Stomach smooth muscle (tissue), 2 donors: ENCODE measurements around the gene ZFAND2A.
"Not testable (repeated sequence)": the region's sequence is repeated elsewhere in the genome, so short reads cannot be mapped to it uniquely, and the experiment has no call there.

Experiments
- H3K27ac ChIP-seq: one replicate; pipeline ENCODE4 v1.7.0; 2013; ENCODE audit warnings: mild to moderate bottlenecking, low read length, inconsistent platforms
- H3K27me3 ChIP-seq, 2 donors: one replicate each; pipeline ENCODE4 v1.7.0; 2013; ENCODE audit warnings: low read length in 2 of 2; ENCODE audit not compliant: insufficient read depth in 2 of 2, control insufficient read depth in 1 of 2
- H3K36me3 ChIP-seq, 2 donors: one replicate each; pipeline ENCODE4 v1.7.0; 2013; ENCODE audit warnings: low read length in 2 of 2; ENCODE audit not compliant: control insufficient read depth in 2 of 2, insufficient read depth in 2 of 2
- H3K4me1 ChIP-seq: one replicate; pipeline ENCODE4 v1.7.0; 2013; ENCODE audit warnings: low read length; ENCODE audit not compliant: control insufficient read depth, insufficient read depth
- H3K4me3 ChIP-seq, 2 donors: one replicate each; pipeline ENCODE4 v1.7.0; 2013; ENCODE audit warnings: low read length in 2 of 2
- H3K9ac ChIP-seq, 2 donors: one replicate each; pipeline ENCODE4 v1.7.0; 2013; ENCODE audit warnings: low read length in 2 of 2, mild to moderate bottlenecking in 1 of 2
- H3K9me3 ChIP-seq, 2 donors: one replicate each; pipeline ENCODE4 v1.7.0; 2013; ENCODE audit warnings: low read length in 2 of 2; ENCODE audit not compliant: control insufficient read depth in 2 of 2
- donor health status: healthy.
- donor health status: Pancreatic carcinoma.

ZFAND2A gene

DNA sequence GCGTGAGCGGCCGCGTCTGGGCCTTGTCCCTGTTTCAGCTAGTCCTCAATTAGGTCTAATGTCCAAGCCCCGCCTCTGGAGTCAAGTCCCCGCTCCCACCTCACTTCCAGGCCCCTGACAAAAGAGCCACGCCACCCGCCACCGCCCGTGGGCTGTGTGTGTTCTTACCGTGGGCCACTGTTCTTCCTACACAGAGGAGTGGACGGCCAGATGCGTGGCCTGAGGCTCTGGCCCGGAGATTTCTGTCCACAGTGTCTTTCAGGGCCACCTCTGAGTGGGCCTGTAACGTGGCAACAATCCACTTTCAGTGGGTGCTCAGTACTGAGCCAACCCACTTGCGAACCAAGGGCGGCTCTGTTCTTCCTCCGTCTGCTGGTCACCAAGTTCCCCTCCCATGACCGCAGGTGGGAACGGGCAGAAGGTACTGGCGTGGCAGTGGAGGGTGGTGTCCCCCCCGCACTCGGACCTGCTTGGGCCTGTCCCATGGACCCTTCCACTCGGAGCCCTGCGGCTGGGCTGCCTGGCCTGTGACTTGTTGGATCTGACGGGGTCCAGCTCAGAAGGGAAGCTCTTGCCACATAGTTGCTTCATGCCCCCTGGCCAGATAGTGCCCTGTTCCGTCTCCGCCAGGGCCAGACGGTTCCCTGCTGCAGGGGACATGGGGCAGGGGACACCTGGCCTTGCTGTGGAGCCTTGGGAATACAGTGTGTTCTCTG, 15.0 kb upstream of the ZFAND2A start:
- Histone ChIP-seq H3K4me1 (peaks cover 3% of the 10 kb centered on the region), H3K27me3 (peaks cover 4 to 6% of the 10 kb centered on the region in 2 donors), H3K36me3 (no peaks in the 10 kb centered on the region), H3K9ac (no peak overlapping the region), H3K27ac (no peak overlapping the region), H3K9me3 (no peaks in the 10 kb centered on the region), H3K4me3 (no peak overlapping the region)

DNA sequence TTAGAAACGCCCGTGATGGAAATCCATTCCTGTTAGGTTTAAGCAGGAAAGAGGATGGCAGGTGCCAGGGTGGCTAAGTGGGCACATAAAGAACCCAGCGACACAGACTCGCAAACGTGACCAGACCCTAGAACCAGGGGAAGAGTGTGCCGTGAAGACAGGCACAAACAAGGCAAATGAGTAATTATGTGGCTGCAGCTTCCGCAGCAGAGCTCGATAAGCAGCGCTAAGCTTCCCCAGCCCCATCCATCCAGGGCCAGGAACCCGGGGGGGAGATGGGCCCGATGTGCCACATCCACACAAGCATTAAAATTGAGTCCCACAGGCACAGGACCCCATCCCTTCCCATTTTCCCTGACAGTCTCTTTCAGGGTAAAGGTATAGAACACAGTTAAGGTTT, 14.0 kb upstream of the ZFAND2A start:
- H3K27me3 ChIP-seq = peaks cover 4 to 6% of the 10 kb centered on the region in 2 donors

DNA sequence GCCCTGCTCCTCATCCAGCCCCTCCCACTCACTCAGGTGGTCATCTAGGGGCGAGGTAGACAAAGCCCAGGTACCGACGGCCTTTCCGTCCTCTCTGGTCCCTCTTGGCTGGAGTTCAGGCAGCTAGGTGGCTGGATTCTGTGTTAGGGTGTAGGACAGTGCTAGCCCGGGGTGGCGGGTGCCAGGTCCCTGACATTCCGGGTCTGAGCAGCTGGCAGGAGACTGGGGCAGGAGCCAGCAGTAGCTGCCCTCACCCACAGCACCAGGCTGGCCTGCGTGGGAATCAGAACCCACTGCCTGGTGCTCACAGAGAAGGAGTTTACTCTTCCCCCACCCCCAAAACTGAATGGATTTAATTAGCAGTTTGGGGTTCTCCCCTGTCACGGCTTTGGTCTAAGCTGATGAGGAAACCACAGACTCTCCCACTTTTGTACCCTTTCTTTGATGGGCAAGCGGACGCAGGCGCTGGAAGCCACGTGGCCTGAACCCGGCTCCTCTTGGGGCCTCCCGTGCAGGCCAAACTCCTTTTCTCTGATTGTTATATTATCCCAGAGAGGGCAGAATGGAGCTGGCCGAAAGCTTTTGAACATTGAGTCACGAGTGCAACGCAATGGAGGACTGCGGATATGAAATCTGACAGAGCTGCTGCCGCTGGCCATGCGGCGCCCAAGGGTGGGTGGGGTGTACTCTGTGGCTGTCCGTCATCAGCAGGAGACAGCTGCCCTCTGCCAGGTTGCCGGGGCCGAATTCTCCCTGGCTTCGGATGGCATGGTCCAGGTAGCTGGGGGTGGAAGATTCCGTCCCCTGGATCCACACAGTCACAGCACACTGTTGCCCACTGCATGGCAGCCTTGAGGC, 12.9 kb upstream of the ZFAND2A start:
- H3K9ac ChIP-seq = no peak overlapping the region
- H3K36me3 ChIP-seq = no peaks in the 10 kb centered on the region
- no peaks in the 10 kb centered on the region for H3K9me3 ChIP-seq
- H3K27ac ChIP-seq = no peak overlapping the region
- H3K4me3 ChIP-seq = no peak overlapping the region
- H3K4me1 ChIP-seq = peaks cover 3% of the 10 kb centered on the region
- peaks cover 0 to 2% of the 10 kb centered on the region in 2 donors for H3K27me3 ChIP-seq

More for the DNA sequence above, 14.0 kb upstream of the ZFAND2A start:
- no peak overlapping the region for H3K4me3 ChIP-seq
- H3K9ac ChIP-seq = no peak overlapping the region
- peaks cover 3% of the 10 kb centered on the region for H3K4me1 ChIP-seq
- H3K36me3 ChIP-seq = no peaks in the 10 kb centered on the region
- H3K9me3 ChIP-seq = no peaks in the 10 kb centered on the region
- no peak overlapping the region for H3K27ac ChIP-seq

DNA sequence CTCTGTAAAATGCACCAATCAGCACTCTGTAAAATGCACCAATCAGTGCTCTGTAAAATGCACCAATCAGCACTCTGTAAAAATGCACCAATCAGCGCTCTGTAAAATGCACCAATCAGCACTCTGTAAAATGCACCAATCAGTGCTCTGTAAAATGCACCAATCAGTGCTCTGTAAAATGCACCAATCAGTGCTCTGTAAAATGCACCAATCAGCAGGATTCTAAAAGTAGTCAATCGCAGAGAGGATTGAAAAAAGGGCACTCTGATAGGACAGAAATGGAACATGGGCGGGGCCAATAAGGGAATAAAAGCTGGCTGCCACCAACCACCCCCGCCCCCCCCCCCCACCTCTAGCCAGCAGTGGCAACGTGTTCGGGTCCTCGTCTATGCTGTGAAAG, 11.5 kb upstream of the ZFAND2A start:
- not testable (repeated sequence) for H3K4me1 ChIP-seq, H3K4me3 ChIP-seq, H3K27ac ChIP-seq, H3K27me3 ChIP-seq, H3K36me3 ChIP-seq, H3K9me3 ChIP-seq, H3K9ac ChIP-seq

DNA sequence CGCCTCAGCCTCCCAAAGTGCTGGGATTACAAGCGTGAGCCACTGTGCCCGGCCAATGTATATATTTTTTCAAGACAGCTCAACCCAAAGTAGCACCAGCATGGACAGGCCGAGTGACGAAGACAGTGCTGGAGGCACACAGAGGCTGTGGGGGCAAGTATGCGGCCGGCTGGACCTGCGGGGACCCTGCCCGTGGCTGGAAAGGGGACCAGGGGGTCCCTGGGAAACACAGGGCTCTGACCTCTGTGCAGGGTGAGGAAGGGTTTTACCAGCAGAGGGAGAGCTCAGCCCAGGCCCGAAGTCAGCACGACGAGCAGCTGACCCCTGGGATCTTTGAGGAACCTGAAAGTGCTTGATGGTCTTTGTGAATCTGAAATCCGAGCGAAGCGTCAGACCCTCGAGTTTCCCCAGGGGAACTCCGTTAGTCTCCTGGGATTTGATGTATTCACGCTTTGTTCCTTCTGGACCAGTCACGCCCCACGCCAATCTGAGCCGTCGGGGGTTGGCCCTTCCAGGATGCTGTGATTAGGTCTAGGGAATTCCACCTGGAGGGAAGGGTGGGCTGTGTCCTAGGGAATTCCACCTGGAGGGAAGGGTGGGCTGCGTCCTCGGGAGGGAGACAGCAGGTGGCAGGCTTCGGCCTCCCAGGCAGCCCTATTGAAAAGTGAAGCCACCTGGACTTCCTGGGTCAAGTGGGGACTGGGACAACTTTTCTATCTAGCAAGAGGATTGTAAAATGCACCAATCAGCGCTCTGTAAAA, 10.9 kb upstream of the ZFAND2A start:
- no peak overlapping the region for H3K4me3 ChIP-seq
- no peaks in the 10 kb centered on the region for H3K36me3 ChIP-seq
- H3K9ac ChIP-seq = no peak overlapping the region
- no peaks in the 10 kb centered on the region for H3K4me1 ChIP-seq
- H3K9me3 ChIP-seq = no peaks in the 10 kb centered on the region
- H3K27ac ChIP-seq = no peak overlapping the region
- H3K27me3 ChIP-seq = peaks cover 0 to 2% of the 10 kb centered on the region in 2 donors

DNA sequence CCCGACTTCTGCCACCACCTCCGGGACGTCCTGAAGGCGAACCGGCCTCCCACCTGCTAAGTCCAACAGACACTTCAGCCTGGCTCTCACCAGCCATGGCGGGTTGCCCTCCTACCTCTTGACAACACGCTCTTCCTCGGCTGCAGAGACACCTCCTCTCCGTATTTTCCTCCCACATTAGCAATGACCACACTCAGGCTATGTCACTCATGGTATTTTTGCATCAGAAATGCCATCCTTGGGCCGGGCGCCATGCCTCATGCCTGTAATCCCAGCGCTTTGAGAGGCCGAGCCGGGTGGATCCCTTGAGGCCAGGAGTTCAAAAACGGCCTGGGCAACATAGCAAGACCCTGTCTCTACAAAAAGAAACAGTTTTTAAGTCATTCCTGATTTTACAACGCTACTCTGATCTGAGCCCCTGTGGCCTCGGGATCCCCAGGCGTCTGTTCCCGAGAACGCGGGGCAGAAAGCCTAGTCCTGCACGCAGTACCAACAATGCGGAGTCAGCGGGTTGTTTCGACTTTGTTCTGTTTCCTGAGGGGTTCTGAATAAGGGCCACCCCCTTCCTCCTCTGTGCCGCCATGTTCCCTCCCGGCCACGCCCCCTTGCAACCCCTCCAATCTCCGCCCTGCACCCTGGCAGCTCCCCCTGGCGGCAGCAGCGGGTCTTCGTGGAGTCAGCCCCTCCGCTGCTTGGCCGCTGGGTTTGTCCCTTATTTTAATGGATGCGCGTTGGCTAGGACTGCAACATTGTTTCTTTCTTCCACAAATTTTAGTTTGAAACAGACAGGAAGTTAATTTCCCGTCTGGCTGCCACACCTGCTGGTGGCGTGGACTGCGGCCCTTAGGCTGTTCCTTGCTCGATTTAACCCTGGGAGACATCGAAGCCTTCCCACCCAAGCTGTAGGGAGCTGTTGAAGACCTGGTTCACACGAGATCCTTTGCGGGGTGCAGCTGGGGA, 9.7 kb upstream of the ZFAND2A start:
- H3K9ac ChIP-seq = no peak overlapping the region
- no peaks in the 10 kb centered on the region for H3K9me3 ChIP-seq
- peaks cover 0 to 2% of the 10 kb centered on the region in 2 donors for H3K27me3 ChIP-seq
- H3K36me3 ChIP-seq = peaks cover 2 to 4% of the 10 kb centered on the region in 2 donors
- no peak overlapping the region for H3K27ac ChIP-seq
- no peaks in the 10 kb centered on the region for H3K4me1 ChIP-seq
- H3K4me3 ChIP-seq = peak overlapping the region; percentile 29 to 47

DNA sequence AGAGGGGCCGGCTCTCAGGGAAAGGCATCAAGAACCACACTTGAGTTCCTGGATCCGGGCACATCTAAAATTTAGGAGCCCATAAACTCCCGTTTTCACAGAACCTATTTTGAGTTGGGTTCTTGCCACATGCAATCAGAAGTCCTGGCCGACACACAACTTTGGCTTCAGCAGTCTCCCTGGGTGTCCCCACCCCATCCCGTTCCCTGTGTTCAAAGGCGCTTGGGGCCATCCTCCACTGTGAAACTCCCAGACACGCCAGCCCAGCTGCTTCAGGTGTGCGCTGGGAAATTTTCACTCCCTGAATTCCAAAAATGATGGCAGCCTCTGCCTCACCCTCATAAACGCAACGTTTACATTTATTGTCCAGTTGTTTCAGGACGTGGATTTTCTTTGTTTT, 8.4 kb upstream of the ZFAND2A start:
- H3K4me1 ChIP-seq = no peaks in the 10 kb centered on the region
- H3K9ac ChIP-seq = no peak overlapping the region
- H3K27ac ChIP-seq = no peak overlapping the region
- no peaks in the 10 kb centered on the region for H3K9me3 ChIP-seq
- H3K4me3 ChIP-seq = no peak overlapping the region
- H3K27me3 ChIP-seq = no peaks in the 10 kb centered on the region
- peaks cover 5 to 6% of the 10 kb centered on the region in 2 donors for H3K36me3 ChIP-seq

DNA sequence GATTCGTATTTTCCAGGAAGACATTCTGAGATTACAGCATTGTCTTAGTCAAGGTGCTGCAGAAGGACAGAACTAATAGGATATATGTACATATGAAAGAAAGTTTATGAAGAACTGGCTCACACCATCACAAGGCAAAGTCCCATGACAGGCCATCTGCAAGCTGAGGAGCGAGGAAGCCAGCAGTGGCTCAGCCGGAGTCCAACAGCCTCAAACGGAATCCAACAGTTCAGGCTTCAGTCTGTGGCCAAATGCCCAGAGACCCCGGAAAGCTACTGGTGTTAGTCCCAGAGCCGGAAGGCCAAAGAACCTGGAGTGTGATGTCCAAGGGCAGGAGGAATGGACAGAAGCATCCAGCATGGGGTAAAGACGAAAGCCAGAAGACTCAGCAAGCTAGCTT, 4.4 kb upstream of the ZFAND2A start:
- H3K4me3 ChIP-seq = no peak overlapping the region
- peaks cover 6 to 7% of the 10 kb centered on the region in 2 donors for H3K36me3 ChIP-seq

DNA sequence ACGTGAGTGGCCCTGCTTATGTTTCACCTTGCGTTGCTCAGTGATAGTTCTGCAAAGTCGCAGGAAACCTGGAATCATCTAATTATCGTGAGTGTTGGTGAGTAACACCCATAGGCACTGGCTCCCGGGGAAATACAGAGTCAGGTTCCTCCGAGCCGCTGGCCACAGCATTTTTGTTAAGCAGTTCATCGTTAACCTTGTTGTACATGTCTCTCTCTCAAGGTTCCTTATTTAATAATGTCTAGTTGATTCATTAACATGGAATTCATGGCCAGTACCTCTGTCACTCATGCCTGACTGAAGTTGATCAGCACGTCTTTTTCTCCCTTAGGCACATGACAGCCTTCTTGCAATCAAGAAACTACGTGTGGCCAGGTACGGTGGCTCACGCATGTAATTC, 3.1 kb upstream of the ZFAND2A start:
- Histone ChIP-seq H3K27me3 (no peaks in the 10 kb centered on the region), H3K9ac (no peak overlapping the region), H3K4me3 (no peak overlapping the region), H3K9me3 (no peaks in the 10 kb centered on the region), H3K4me1 (peaks cover 17% of the 10 kb centered on the region), H3K27ac (no peak overlapping the region), H3K36me3 (peaks cover 6 to 7% of the 10 kb centered on the region in 2 donors)

More for the DNA sequence above, 4.4 kb upstream of the ZFAND2A start:
- no peaks in the 10 kb centered on the region for H3K27me3 ChIP-seq
- no peak overlapping the region for H3K27ac ChIP-seq
- no peak overlapping the region for H3K9ac ChIP-seq
- H3K9me3 ChIP-seq = no peaks in the 10 kb centered on the region
- peaks cover 6% of the 10 kb centered on the region for H3K4me1 ChIP-seq

DNA sequence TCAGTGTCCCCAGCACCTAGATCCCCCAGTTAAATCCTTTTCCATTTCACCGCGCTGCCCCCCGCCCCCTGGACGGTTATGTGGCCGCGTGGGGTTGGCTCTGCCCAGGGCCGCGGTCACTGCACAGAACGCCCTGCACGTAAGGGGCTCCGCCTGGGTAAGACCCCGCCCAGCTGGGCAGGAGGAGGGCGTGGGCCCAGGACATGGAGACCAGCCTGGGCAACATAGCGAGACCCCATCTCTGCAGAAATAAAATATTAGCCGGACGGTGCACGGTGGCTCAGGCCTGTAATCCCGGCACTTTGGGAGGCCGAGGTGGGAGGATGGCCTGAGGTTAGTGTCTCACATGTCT, 650 bp upstream of the ZFAND2A start:
- H3K27ac ChIP-seq = peak overlapping the region; percentile 93
- H3K27me3 ChIP-seq = no peaks in the 10 kb centered on the region
- no peaks in the 10 kb centered on the region for H3K9me3 ChIP-seq
- H3K9ac ChIP-seq = peak overlapping the region; percentile 96 to 97
- H3K4me3 ChIP-seq = peak overlapping the region; percentile 79 to 99
- H3K4me1 ChIP-seq = peaks cover 20% of the 10 kb centered on the region
- peaks cover 12 to 24% of the 10 kb centered on the region in 2 donors for H3K36me3 ChIP-seq
